ENCODE results near the gene HAUS6.

- TF ChIP-seq ATF3 (IDR thresholded peaks at IDR 0.05) (no peak), HNF4G (IDR thresholded peaks at IDR 0.05) (no peak), JUND (IDR thresholded peaks at IDR 0.05) (no peak)
- TF ChIP-seq, protein P1, sequence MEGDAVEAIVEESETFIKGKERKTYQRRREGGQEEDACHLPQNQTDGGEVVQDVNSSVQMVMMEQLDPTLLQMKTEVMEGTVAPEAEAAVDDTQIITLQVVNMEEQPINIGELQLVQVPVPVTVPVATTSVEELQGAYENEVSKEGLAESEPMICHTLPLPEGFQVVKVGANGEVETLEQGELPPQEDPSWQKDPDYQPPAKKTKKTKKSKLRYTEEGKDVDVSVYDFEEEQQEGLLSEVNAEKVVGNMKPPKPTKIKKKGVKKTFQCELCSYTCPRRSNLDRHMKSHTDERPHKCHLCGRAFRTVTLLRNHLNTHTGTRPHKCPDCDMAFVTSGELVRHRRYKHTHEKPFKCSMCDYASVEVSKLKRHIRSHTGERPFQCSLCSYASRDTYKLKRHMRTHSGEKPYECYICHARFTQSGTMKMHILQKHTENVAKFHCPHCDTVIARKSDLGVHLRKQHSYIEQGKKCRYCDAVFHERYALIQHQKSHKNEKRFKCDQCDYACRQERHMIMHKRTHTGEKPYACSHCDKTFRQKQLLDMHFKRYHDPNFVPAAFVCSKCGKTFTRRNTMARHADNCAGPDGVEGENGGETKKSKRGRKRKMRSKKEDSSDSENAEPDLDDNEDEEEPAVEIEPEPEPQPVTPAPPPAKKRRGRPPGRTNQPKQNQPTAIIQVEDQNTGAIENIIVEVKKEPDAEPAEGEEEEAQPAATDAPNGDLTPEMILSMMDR (IDR thresholded peaks at IDR 0.05; ENCODE audit: low read depth, low read length, missing input control): no peak
Measured at GRCh38 chr9:19124430-19124793, 21.7 kb upstream of the HAUS6 start.
